DND-41 (cell line): ENCODE results near the gene POFUT2.
A peak's percentile ranks its signal among the peaks of the same experiment; 100 is the strongest.

Experiments
- ATAC-seq: fragments of 200-7000 bp; cut with Tn5 transposase; 3 replicates; pipeline ENCODE4 v1.9.1; 2021; ENCODE audit warnings: low read depth; ENCODE audit not compliant: insufficient read depth
- DNase-seq: peaks from one replicate; pipeline ENCODE4 v3.0.0-alpha.2; 2020
- H2AFZ ChIP-seq: 2 replicates; pipeline ENCODE4 v1.6.0; 2012; ENCODE audit warnings: low read depth, low read length
- H3K27ac ChIP-seq: 2 replicates; pipeline ENCODE4 v1.5.1; 2012; ENCODE audit warnings: low read length, inconsistent platforms
- H3K27me3 ChIP-seq: fragments of 200-600 bp; sonication (generic); 2 replicates; pipeline ENCODE4 v1.6.0; 2012; ENCODE audit warnings: low read length, mild to moderate bottlenecking, inconsistent platforms; ENCODE audit not compliant: insufficient read depth, poor library complexity
- H3K36me3 ChIP-seq: 2 replicates; pipeline ENCODE4 v1.5.1; 2012; ENCODE audit warnings: low read length, inconsistent platforms; ENCODE audit not compliant: insufficient read depth
- H3K4me1 ChIP-seq: 2 replicates; pipeline ENCODE4 v1.5.1; 2012; ENCODE audit warnings: mild to moderate bottlenecking, low read length; ENCODE audit not compliant: insufficient read depth
- H3K4me2 ChIP-seq: 2 replicates; pipeline ENCODE4 v1.6.0; 2012; ENCODE audit warnings: mild to moderate bottlenecking, moderate library complexity, low read length, inconsistent platforms; ENCODE audit not compliant: insufficient read depth
- H3K4me3 ChIP-seq, 2 experiments: fragments of 200-600 bp in 1 of 2; shearing (Covaris generic) in 1 of 2; 2 replicates each; pipeline ENCODE4 v1.5.1; 2012 to 2016; ENCODE audit warnings: inconsistent platforms in 2 of 2, low read length in 2 of 2, mild to moderate bottlenecking in 2 of 2, low read depth in 1 of 2, moderate library complexity in 1 of 2
- H3K79me2 ChIP-seq: 2 replicates; pipeline ENCODE4 v1.6.0; 2012; ENCODE audit warnings: low read length, inconsistent platforms; ENCODE audit not compliant: insufficient read depth
- H3K9ac ChIP-seq: 2 replicates; pipeline ENCODE4 v1.6.0; 2012; ENCODE audit warnings: low read depth, mild to moderate bottlenecking, inconsistent platforms, low read length, moderate library complexity
- H3K9me3 ChIP-seq: 2 replicates; pipeline ENCODE4 v1.5.1; 2012; ENCODE audit warnings: low read length, moderate library complexity, mild to moderate bottlenecking, inconsistent platforms; ENCODE audit not compliant: insufficient read depth, severe bottlenecking
- H4K20me1 ChIP-seq: 2 replicates; pipeline ENCODE4 v1.6.0; 2012; ENCODE audit warnings: low read length; ENCODE audit not compliant: insufficient read depth
- CTCF ChIP-seq: IDR thresholded peaks from 2 replicates; pipeline ENCODE4 v1.5.1; 2012; ENCODE audit warnings: borderline replicate concordance, low read length, moderate library complexity, mild to moderate bottlenecking; ENCODE audit not compliant: poor library complexity, severe bottlenecking; ENCODE audit errors: extremely low read depth
- EZH2 ChIP-seq: IDR thresholded peaks from 3 replicates; pipeline ENCODE4 v1.6.1; 2012; ENCODE audit warnings: borderline replicate concordance, low read depth, mild to moderate bottlenecking, moderate library complexity, low read length, inconsistent platforms; ENCODE audit not compliant: severe bottlenecking

POFUT2 gene

GRCh38 chr21:45264146-45264911 lies 23.4 kb downstream of the POFUT2 start:
- Histone ChIP-seq H3K4me3 (no peak overlapping the region), H3K79me2 (no peaks in the 10 kb centered on the region), H3K9ac (no peak overlapping the region), H3K27ac (no peak overlapping the region), H3K36me3 (peaks cover 39% of the 10 kb centered on the region), H3K4me1 (peaks cover 23% of the 10 kb centered on the region), H3K27me3 (no peaks in the 10 kb centered on the region), H3K9me3 (no peaks in the 10 kb centered on the region), H2AFZ (no peak overlapping the region), H3K4me2 (no peak overlapping the region), H4K20me1 (peaks cover 10% of the 10 kb centered on the region; the same call in 1 of the 2 replicates)
- DNase-seq: peak; percentile 0
- no peak for TF ChIP-seq CTCF
- no peak for TF ChIP-seq EZH2
- no peak for ATAC-seq

- no peak for TF ChIP-seq CTCF
- TF ChIP-seq EZH2: no peak
- Histone ChIP-seq H4K20me1 (peaks cover 10% of the 10 kb centered on the region; the same call in 1 of the 2 replicates), H3K4me1 (peaks cover 23% of the 10 kb centered on the region), H3K27ac (no peak overlapping the region), H3K4me3 (no peak overlapping the region), H3K79me2 (no peaks in the 10 kb centered on the region), H3K36me3 (peaks cover 39% of the 10 kb centered on the region), H3K9ac (no peak overlapping the region), H3K4me2 (no peak overlapping the region), H3K27me3 (no peaks in the 10 kb centered on the region), H2AFZ (no peak overlapping the region), H3K9me3 (no peaks in the 10 kb centered on the region)
- ATAC-seq (no peak), DNase-seq (no peak)
Observed at GRCh38 chr21:45263534-45263933, 24.2 kb downstream of the POFUT2 start.

GRCh38 chr21:45262616-45263015 lies 25.1 kb downstream of the POFUT2 start:
- H3K27ac ChIP-seq: no peak overlapping the region
- TF ChIP-seq CTCF: no peak
- TF ChIP-seq EZH2: no peak
- H3K36me3 ChIP-seq: peaks cover 37% of the 10 kb centered on the region
- H4K20me1 ChIP-seq: peaks cover 10% of the 10 kb centered on the region; the same call in 1 of the 2 replicates
- H2AFZ ChIP-seq: no peak overlapping the region
- no peak overlapping the region for H3K4me2 ChIP-seq
- DNase-seq (no peak), ATAC-seq (no peak)
- H3K9ac ChIP-seq: no peak overlapping the region
- no peaks in the 10 kb centered on the region for H3K9me3 ChIP-seq
- H3K4me3 ChIP-seq: no peak overlapping the region
- no peaks in the 10 kb centered on the region for H3K79me2 ChIP-seq
- H3K27me3 ChIP-seq: no peaks in the 10 kb centered on the region
- H3K4me1 ChIP-seq: peaks cover 21% of the 10 kb centered on the region
